ENCODE results near the gene ALDH8A1. TPM values are rescaled to one million over a fixed set of nuclear protein-coding genes. Genes with fewer than 3 reads are reported as not detected.

Gene ALDH8A1
- total RNA-seq, 6 experiments from 2014 or later = not detected

GRCh38 chr6:134992155-134992554 lies 42.3 kb upstream of the ALDH8A1 start:
- TF ChIP-seq, protein P1, sequence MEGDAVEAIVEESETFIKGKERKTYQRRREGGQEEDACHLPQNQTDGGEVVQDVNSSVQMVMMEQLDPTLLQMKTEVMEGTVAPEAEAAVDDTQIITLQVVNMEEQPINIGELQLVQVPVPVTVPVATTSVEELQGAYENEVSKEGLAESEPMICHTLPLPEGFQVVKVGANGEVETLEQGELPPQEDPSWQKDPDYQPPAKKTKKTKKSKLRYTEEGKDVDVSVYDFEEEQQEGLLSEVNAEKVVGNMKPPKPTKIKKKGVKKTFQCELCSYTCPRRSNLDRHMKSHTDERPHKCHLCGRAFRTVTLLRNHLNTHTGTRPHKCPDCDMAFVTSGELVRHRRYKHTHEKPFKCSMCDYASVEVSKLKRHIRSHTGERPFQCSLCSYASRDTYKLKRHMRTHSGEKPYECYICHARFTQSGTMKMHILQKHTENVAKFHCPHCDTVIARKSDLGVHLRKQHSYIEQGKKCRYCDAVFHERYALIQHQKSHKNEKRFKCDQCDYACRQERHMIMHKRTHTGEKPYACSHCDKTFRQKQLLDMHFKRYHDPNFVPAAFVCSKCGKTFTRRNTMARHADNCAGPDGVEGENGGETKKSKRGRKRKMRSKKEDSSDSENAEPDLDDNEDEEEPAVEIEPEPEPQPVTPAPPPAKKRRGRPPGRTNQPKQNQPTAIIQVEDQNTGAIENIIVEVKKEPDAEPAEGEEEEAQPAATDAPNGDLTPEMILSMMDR (IDR thresholded peaks at IDR 0.05) = no peak
- H3K36me3 Mint-ChIP-seq (ENCODE audit: low read depth) = peaks cover 6% of the 10 kb centered on the region; the same call in 1 of the 2 replicates
- H3K27ac Mint-ChIP-seq = no peak overlapping the region
- no peaks in the 10 kb centered on the region for H3K9me3 Mint-ChIP-seq
- H3K4me3 Mint-ChIP-seq = no peak overlapping the region
- DNase-seq = no peak
- no peaks in the 10 kb centered on the region; the same call in 1 of the 2 replicates for H3K4me1 Mint-ChIP-seq (ENCODE audit: low read depth)
- H3K27me3 Mint-ChIP-seq (ENCODE audit: insufficient read depth) = no peaks in the 10 kb centered on the region

DNA sequence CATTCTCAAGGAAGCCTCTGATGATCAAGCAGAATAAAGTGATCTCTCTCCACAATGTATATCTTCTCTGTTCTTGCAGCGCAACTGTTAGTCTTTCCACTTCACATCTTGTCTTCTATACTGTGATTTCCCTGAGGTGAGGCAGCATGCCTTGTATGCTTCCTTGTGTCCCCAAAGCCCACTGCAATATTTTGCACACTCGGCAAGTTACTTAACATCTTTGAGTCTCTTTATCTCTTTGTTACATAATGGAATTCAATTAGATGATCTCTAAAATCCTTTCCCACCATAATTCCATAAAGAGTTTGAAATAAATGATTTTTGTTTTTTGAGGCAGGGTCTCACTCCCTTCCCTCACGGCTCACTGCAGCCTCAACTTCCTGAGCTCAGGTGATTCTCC lies 40.4 kb upstream of the ALDH8A1 start:
- Mint-ChIP-seq H3K9me3 (no peaks in the 10 kb centered on the region), H3K27ac (no peak overlapping the region), H3K27me3 (ENCODE audit: insufficient read depth) (no peaks in the 10 kb centered on the region), H3K4me3 (no peak overlapping the region), H3K36me3 (ENCODE audit: low read depth) (peaks cover 5% of the 10 kb centered on the region; the same call in 1 of the 2 replicates), H3K4me1 (ENCODE audit: low read depth) (peaks cover 4% of the 10 kb centered on the region)
- TF ChIP-seq, protein P1 (IDR thresholded peaks at IDR 0.05) = no peak
- no peak for DNase-seq

DNA sequence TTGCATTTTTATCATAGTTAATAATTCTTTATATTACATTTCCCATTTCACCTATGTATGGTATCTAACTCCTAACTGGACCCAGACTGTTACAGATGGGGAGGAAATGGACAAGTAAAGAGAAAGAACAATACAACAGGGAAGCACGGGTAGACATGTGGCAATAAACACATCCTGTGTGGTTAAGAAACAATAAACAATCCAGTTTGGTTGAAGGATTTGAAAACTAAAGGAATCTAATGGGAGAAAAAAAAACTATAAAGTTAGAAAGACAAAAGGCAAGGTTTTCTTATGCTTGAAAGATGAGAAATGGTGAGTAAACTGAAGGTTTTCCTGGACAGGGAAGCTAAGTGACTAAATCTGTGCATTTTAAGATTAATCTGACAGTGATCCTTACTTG lies 34.9 kb upstream of the ALDH8A1 start:
- TF ChIP-seq, protein P1 (IDR thresholded peaks at IDR 0.05) = no peak
- Mint-ChIP-seq H3K9me3 (no peaks in the 10 kb centered on the region), H3K27ac (peak overlapping the region; percentile 52), H3K4me1 (ENCODE audit: low read depth) (peaks cover 18% of the 10 kb centered on the region), H3K4me3 (0 out of 2 replicates have a peak overlapping the region, but pooled peaks have one; percentile 35), H3K27me3 (ENCODE audit: insufficient read depth) (no peaks in the 10 kb centered on the region), H3K36me3 (ENCODE audit: low read depth) (peaks cover 23% of the 10 kb centered on the region)
- no peak for DNase-seq

- no peak for DNase-seq
- H3K9me3 Mint-ChIP-seq = no peaks in the 10 kb centered on the region
- peaks cover 23% of the 10 kb centered on the region for H3K36me3 Mint-ChIP-seq (ENCODE audit: low read depth)
- TF ChIP-seq, protein P1 (IDR thresholded peaks at IDR 0.05) = no peak
- H3K27ac Mint-ChIP-seq = no peak overlapping the region
- H3K27me3 Mint-ChIP-seq (ENCODE audit: insufficient read depth) = no peaks in the 10 kb centered on the region
- no peak overlapping the region for H3K4me3 Mint-ChIP-seq
- H3K4me1 Mint-ChIP-seq (ENCODE audit: low read depth) = peaks cover 18% of the 10 kb centered on the region
These were observed 33.9 kb upstream of the ALDH8A1 start for GRCh38 chr6:134983823-134984222.

- TF ChIP-seq, protein P1 (IDR thresholded peaks at IDR 0.05) = no peak
- no peak overlapping the region for H3K27ac Mint-ChIP-seq
- H3K9me3 Mint-ChIP-seq = no peaks in the 10 kb centered on the region
- no peaks in the 10 kb centered on the region for H3K27me3 Mint-ChIP-seq (ENCODE audit: insufficient read depth)
- H3K4me1 Mint-ChIP-seq (ENCODE audit: low read depth) = peaks cover 18% of the 10 kb centered on the region
- no peak for DNase-seq
- peaks cover 23% of the 10 kb centered on the region for H3K36me3 Mint-ChIP-seq (ENCODE audit: low read depth)
- no peak overlapping the region for H3K4me3 Mint-ChIP-seq
These were observed 32.3 kb upstream of the ALDH8A1 start for GRCh38 chr6:134982161-134982560.

DNA sequence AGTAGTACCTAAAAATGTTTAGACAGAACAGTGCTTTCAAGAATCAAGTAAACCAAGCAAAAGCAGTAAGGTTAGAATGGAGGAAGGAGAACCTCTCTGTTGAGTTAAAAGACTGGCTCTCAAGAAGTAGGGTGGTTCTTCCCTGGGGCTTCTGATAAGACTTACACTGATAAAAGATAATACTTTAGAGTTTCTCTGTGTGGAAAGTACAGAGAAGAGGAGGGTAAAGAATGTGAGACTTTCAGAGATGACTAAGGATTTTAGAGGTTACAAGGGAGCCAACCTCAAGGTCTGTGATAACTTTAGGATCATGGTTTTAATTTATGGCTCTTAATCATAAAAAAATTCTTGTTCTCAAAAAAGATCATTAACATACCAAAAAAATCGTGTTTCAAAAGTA lies 30.9 kb upstream of the ALDH8A1 start:
- H3K4me1 Mint-ChIP-seq (ENCODE audit: low read depth) = peaks cover 18% of the 10 kb centered on the region
- no peaks in the 10 kb centered on the region for H3K27me3 Mint-ChIP-seq (ENCODE audit: insufficient read depth)
- no peak for DNase-seq
- peaks cover 31% of the 10 kb centered on the region for H3K36me3 Mint-ChIP-seq (ENCODE audit: low read depth)
- no peaks in the 10 kb centered on the region for H3K9me3 Mint-ChIP-seq
- H3K27ac Mint-ChIP-seq = no peak overlapping the region
- TF ChIP-seq, protein P1 (IDR thresholded peaks at IDR 0.05) = no peak
- no peak overlapping the region for H3K4me3 Mint-ChIP-seq

Data from HFFc6 (cell line).